ENCODE measurements around the gene DHRS13.

The DHRS13 gene

GRCh38 chr17:28902819-28903545, at the start of gene DHRS13:
DHRS13 (minus strand) TSS chr17:28903079; CDS start chr17:28902944, 135 bp downstream.
- peak; percentile 92 for DNase-seq

GRCh38 chr17:28951991-28952975, 49.4 kb upstream of the DHRS13 start:
- DNase-seq, result peak; percentile 99

GRCh38 chr17:28951428-28951990, 48.6 kb upstream of the DHRS13 start, which contains the start of gene PHF12:
PHF12 (minus strand) TSS chr17:28951518; CDS start chr17:28950960, 558 bp downstream.
- peak; percentile 100 for DNase-seq

GRCh38 chr17:28950752-28951427, 48.0 kb upstream of the DHRS13 start:
- no peak for DNase-seq

GRCh38 chr17:28950017-28950751, 47.3 kb upstream of the DHRS13 start:
- DNase-seq, result peak; percentile 13

- peak; percentile 19 for DNase-seq
Measured at GRCh38 chr17:28949185-28950016, 46.5 kb upstream of the DHRS13 start.

- DNase-seq, result no peak
Measured at GRCh38 chr17:28948873-28949184, 46.0 kb upstream of the DHRS13 start.

- DNase-seq, result no peak
Measured at GRCh38 chr17:28948342-28948741, 45.5 kb upstream of the DHRS13 start.

- DNase-seq, result no peak
Measured at GRCh38 chr17:28947639-28948038, 44.8 kb upstream of the DHRS13 start.

GRCh38 chr17:28946239-28946638, 43.4 kb upstream of the DHRS13 start:
- no peak for DNase-seq

GRCh38 chr17:28944862-28945741, 42.2 kb upstream of the DHRS13 start:
- no peak for DNase-seq

- no peak for DNase-seq
Measured at GRCh38 chr17:28944343-28944742, 41.5 kb upstream of the DHRS13 start.

GRCh38 chr17:28942925-28943324, 40.0 kb upstream of the DHRS13 start:
- DNase-seq, result no peak

GRCh38 chr17:28941251-28941650, 38.4 kb upstream of the DHRS13 start:
- no peak for DNase-seq

- DNase-seq, result no peak
Measured at GRCh38 chr17:28940675-28941074, 37.8 kb upstream of the DHRS13 start.

GRCh38 chr17:28940142-28940541, 37.3 kb upstream of the DHRS13 start:
- DNase-seq, result no peak

- DNase-seq, result no peak
Measured at GRCh38 chr17:28938552-28938951, 35.7 kb upstream of the DHRS13 start.

- DNase-seq, result no peak
Measured at GRCh38 chr17:28937044-28937729, 34.3 kb upstream of the DHRS13 start.

- no peak for DNase-seq
Measured at GRCh38 chr17:28935744-28936460, 33.0 kb upstream of the DHRS13 start.

Measured in NCI-H1694 treated with DMSO at 0.1 percent for 48 hours (cell line).